Adrenal gland (tissue), 12 donors: ENCODE measurements around the gene GFRA1. TPM values are rescaled to one million over a fixed set of nuclear protein-coding genes. Genes with fewer than 3 reads are reported as not detected.

Experiments used
- DNase-seq, 7 donors: peaks; one replicate each; pipeline ENCODE4 v3.0.0-alpha.2; 2019 to 2020
- H3K27ac ChIP-seq, 5 donors: fragments of 200-600 bp; sonication (generic) in 4 of 5; 1 replicate in 3 of 5; 2 replicates in 2 of 5; pipeline versions ENCODE4 v1.5.1 to v1.8.0; 2016 to 2020; ENCODE audit warnings: mild to moderate bottlenecking in 1 of 5
- H3K27me3 ChIP-seq: fragments of 200-600 bp; 2 replicates; pipeline ENCODE4 v1.8.0; 2021
- H3K36me3 ChIP-seq, 2 donors: fragments of 200-600 bp; replicated peaks in 1 of 2; 1 replicate in 1 of 2; 2 replicates in 1 of 2; pipeline versions ENCODE4 v1.5.1 to v1.8.0; 2018 to 2022
- H3K4me1 ChIP-seq, 2 donors: fragments of 200-600 bp; replicated peaks in 1 of 2; 1 replicate in 1 of 2; 2 replicates in 1 of 2; pipeline versions ENCODE4 v1.5.1 to v1.8.0; 2018 to 2021
- H3K4me3 ChIP-seq, 4 donors: fragments of 200-600 bp; sonication (generic) in 3 of 4; one replicate each; pipeline ENCODE4 v1.5.1; 2016 to 2018
- H3K9me3 ChIP-seq, 3 donors: fragments of 200-600 bp; sonication (generic) in 1 of 3; replicated peaks in 1 of 3; 1 replicate in 2 of 3; 2 replicates in 1 of 3; pipeline versions ENCODE4 v1.5.1 to v1.8.0; 2016 to 2021
- CTCF ChIP-seq, 6 experiments: fragments of 450-650 bp in 4 of 6; fragments of 200-600 bp in 2 of 6; sonication (generic) in 1 of 6; IDR thresholded peaks; 1 replicate in 5 of 6; 2 replicates in 1 of 6; pipeline versions ENCODE4 v1.5.1 to v1.8.0; 2016 to 2021; ENCODE audit warnings: antibody characterized with exemption in 6 of 6, mild to moderate bottlenecking in 2 of 6, moderate library complexity in 1 of 6
- POLR2A ChIP-seq, 2 donors: fragments of 450-650 bp; IDR thresholded peaks; one replicate each; pipeline ENCODE4 v1.6.1; 2017; ENCODE audit warnings: antibody characterized with exemption in 2 of 2, mild to moderate bottlenecking in 2 of 2, moderate library complexity in 1 of 2
- WGBS, 4 donors: extraction: QIAGEN DNeasy Blood & Tissue Kit in 2 of 4; methylation state at CpG; one replicate each; pipeline versions ENCODE4 v1.1.5 to v1.1.7; 2013 to 2017; 5-methylcytosine and 5-hydroxymethylcytosine counted together
- intact Hi-C, 2 donors: fragments of 100-400 bp; cut with DNase I; formaldehyde crosslinking; loops; one replicate each; pipeline versions ENCODE4 v1.14.1 to v1.15.0; 2022 to 2023
- polyA plus RNA-seq, 3 donors: library from polyadenylated mRNA; stranded (reverse); fragments of 200-250 nt in 2 of 3; fragments of 350-450 nt in 1 of 3; fragmentation: Illumina TruSeq in 1 of 3; extraction: RNeasy Lipid Tissue Mini Kit (QIAGEN cat#74804) in 1 of 3; gene quantifications; one replicate each; pipeline ENCODE4 v1.2.3, GENCODE V29; 2013 to 2014
- total RNA-seq, 9 donors: library from RNA; depleted of rRNA in 4 of 9; stranded (reverse); fragments of >200 nt in 4 of 9; fragments of 120-200 nt in 1 of 9; fragmentation: NEBNext Ultra II Directional in 1 of 9; extraction: Animal tissue kit (Norgen Biotek cat#: 25700) in 1 of 9; gene quantifications; one replicate each; pipeline versions ENCODE4 v1.1.0 to v1.2.4, GENCODE V29; 2013 to 2023
- donor health status: healthy with polysubstance abuse.
- donor health status: Bipolar disorder and iron deficiency.
- donor health status: DM: yes; HTN: yes; CAD: no.
- donor health status: DM: no; HTN: no; CAD: no.
- donor health status: DM: no; HTN: no; CAD: no.
- donor health status: DM: yes; HTN: yes; CAD: no.

Gene GFRA1
- total and polyA plus RNA-seq, 12 donors, result 0.61 to 12.9 (median 2.6) TPM

- no peaks in the 10 kb centered on the region for H3K36me3 ChIP-seq
- TF ChIP-seq POLR2A (IDR thresholded peaks at IDR 0.05) (no peak), CTCF (IDR thresholded peaks at IDR 0.05) (no peak)
- no peak overlapping the region for H3K27ac ChIP-seq
- intact Hi-C loops, result no loop called here
- H3K9me3 ChIP-seq, result no peaks in the 10 kb centered on the region
- 62 to 70% (median 69%) methylated on average over 1 of the region's 1 CpG for WGBS, 4 donors
- H3K27me3 ChIP-seq, result no peaks in the 10 kb centered on the region
- no peaks in the 10 kb centered on the region for H3K4me1 ChIP-seq
- DNase-seq, result no peak
- no peak overlapping the region for H3K4me3 ChIP-seq
These were observed 31.9 kb upstream of the GFRA1 start for GRCh38 chr10:116304923-116305322.

- Histone ChIP-seq H3K4me3 (no peak overlapping the region), H3K4me1 (no peaks in the 10 kb centered on the region), H3K36me3 (no peaks in the 10 kb centered on the region), H3K27ac (no peak overlapping the region), H3K9me3 (no peaks in the 10 kb centered on the region), H3K27me3 (no peaks in the 10 kb centered on the region)
- no peak for TF ChIP-seq CTCF (IDR thresholded peaks at IDR 0.05)
- no peak for TF ChIP-seq POLR2A (IDR thresholded peaks at IDR 0.05)
- intact Hi-C loops, result no loop called here
- no peak for DNase-seq
- WGBS, 4 donors, result 68 to 88% (median 76%) methylated on average over 1 of the region's 1 CpG
These were observed 27.5 kb upstream of the GFRA1 start for GRCh38 chr10:116300542-116300941.

GRCh38 chr10:116298586-116298985 lies 25.6 kb upstream of the GFRA1 start:
- Histone ChIP-seq H3K27me3 (no peaks in the 10 kb centered on the region), H3K9me3 (no peaks in the 10 kb centered on the region), H3K27ac (no peak overlapping the region), H3K4me1 (no peaks in the 10 kb centered on the region), H3K4me3 (no peak overlapping the region), H3K36me3 (no peaks in the 10 kb centered on the region)
- intact Hi-C loops, result no loop called here
- WGBS, 4 donors, result 79 to 93% (median 88%) methylated on average over 3 of the region's 3 CpGs
- TF ChIP-seq POLR2A (IDR thresholded peaks at IDR 0.05) (no peak), CTCF (IDR thresholded peaks at IDR 0.05) (no peak)
- no peak for DNase-seq

- intact Hi-C loops, result no loop called here
- Histone ChIP-seq H3K9me3 (no peaks in the 10 kb centered on the region), H3K27me3 (peaks cover 4% of the 10 kb centered on the region), H3K27ac (no peak overlapping the region), H3K4me1 (no peaks in the 10 kb centered on the region), H3K4me3 (no peak overlapping the region), H3K36me3 (no peaks in the 10 kb centered on the region)
- WGBS, 4 donors, result 60 to 69% (median 67%) methylated on average over 7 of the region's 7 CpGs
- TF ChIP-seq POLR2A (IDR thresholded peaks at IDR 0.05), result no peak
- no peak for TF ChIP-seq CTCF (IDR thresholded peaks at IDR 0.05)
- no peak for DNase-seq
These were observed 23.3 kb upstream of the GFRA1 start for GRCh38 chr10:116296291-116296721.
